HepG2 (cell line): Measurements from ENCODE around the gene AMZ1. TPM values are rescaled to one million over a fixed set of nuclear protein-coding genes. Genes with fewer than 3 reads are reported as not detected.

Experiments used
- ARNT2 ChIP-seq: sonication (generic); formaldehyde crosslinking; IDR thresholded peaks from 2 replicates; pipeline ENCODE4 v1.8.0; 2022; ENCODE audit warnings: mild to moderate bottlenecking, low read depth, missing genetic modification reagents, moderate library complexity
- CBX1 ChIP-seq: IDR thresholded peaks from one replicate; pipeline ENCODE4 v1.6.1; 2016; ENCODE audit warnings: antibody characterized with exemption, low read depth
- EEA1 ChIP-seq: sonication (generic); formaldehyde crosslinking; IDR thresholded peaks from 2 replicates; pipeline ENCODE4 v1.5.1; 2020; ENCODE audit warnings: mild to moderate bottlenecking, missing genetic modification reagents, borderline replicate concordance
- HNRNPL ChIP-seq: fragments of 200-400 bp; formaldehyde crosslinking; IDR thresholded peaks from 2 replicates; pipeline ENCODE4 v1.6.1; 2017; ENCODE audit warnings: mild to moderate bottlenecking, low read depth, low read length
- MTF2 ChIP-seq: sonication (generic); formaldehyde crosslinking; IDR thresholded peaks from 2 replicates; pipeline ENCODE4 v1.5.0; 2020; ENCODE audit warnings: missing genetic modification reagents, borderline replicate concordance
- NFE2 ChIP-seq: sonication (generic); formaldehyde crosslinking; IDR thresholded peaks from 2 replicates; pipeline ENCODE4 v1.4.0; 2020; ENCODE audit warnings: missing genetic modification reagents
- NFKB2 ChIP-seq: sonication (generic); formaldehyde crosslinking; IDR thresholded peaks from 2 replicates; pipeline ENCODE4 v1.4.0; 2020; ENCODE audit warnings: missing genetic modification reagents, borderline replicate concordance
- PHF20 ChIP-seq: sonication (generic); formaldehyde crosslinking; IDR thresholded peaks from 2 replicates; pipeline ENCODE4 v1.5.0; 2020; ENCODE audit warnings: mild to moderate bottlenecking, missing genetic modification reagents
- STAG1 ChIP-seq: sonication (generic); formaldehyde crosslinking; IDR thresholded peaks from 2 replicates; pipeline ENCODE4 v1.4.0; 2020; ENCODE audit warnings: missing genetic modification reagents
- TOPORS ChIP-seq: sonication (generic); formaldehyde crosslinking; IDR thresholded peaks from 2 replicates; pipeline ENCODE4 v1.8.0; 2023; ENCODE audit warnings: mild to moderate bottlenecking, missing genetic modification reagents
- ZEB1 ChIP-seq: IDR thresholded peaks from 2 replicates; pipeline ENCODE4 v1.6.1; 2012; ENCODE audit warnings: mild to moderate bottlenecking, low read depth, inconsistent platforms; ENCODE audit not compliant: insufficient replicate concordance
- ZNF263 ChIP-seq: sonication (generic); formaldehyde crosslinking; IDR thresholded peaks from 2 replicates; pipeline ENCODE4 v1.4.0; 2020; ENCODE audit warnings: missing genetic modification reagents
- ZNF264 ChIP-seq: sonication (generic); formaldehyde crosslinking; IDR thresholded peaks from 2 replicates; pipeline ENCODE4 v1.4.0; 2020; ENCODE audit warnings: missing genetic modification reagents
- ZNF3 ChIP-seq: IDR thresholded peaks from 2 replicates; pipeline ENCODE4 v1.7.0; 2017; ENCODE audit warnings: inconsistent platforms
- ZNF30 ChIP-seq: sonication (generic); formaldehyde crosslinking; IDR thresholded peaks from 2 replicates; pipeline ENCODE4 v1.5.0; 2020; ENCODE audit warnings: mild to moderate bottlenecking, missing genetic modification reagents
- ZNF530 ChIP-seq: sonication (generic); formaldehyde crosslinking; IDR thresholded peaks from 2 replicates; pipeline ENCODE4 v1.5.0; 2020; ENCODE audit warnings: low read depth, mild to moderate bottlenecking, missing genetic modification reagents
- ZNF780A ChIP-seq: sonication (generic); formaldehyde crosslinking; IDR thresholded peaks from 2 replicates; pipeline ENCODE4 v1.8.0; 2022; ENCODE audit warnings: mild to moderate bottlenecking, missing genetic modification reagents, moderate library complexity
- ZNF83 ChIP-seq: sonication (generic); formaldehyde crosslinking; IDR thresholded peaks from 2 replicates; pipeline ENCODE4 v1.4.0; 2020; ENCODE audit warnings: missing genetic modification reagents, mild to moderate bottlenecking, borderline replicate concordance
- ZNF879 ChIP-seq: sonication (generic); formaldehyde crosslinking; IDR thresholded peaks from 2 replicates; pipeline ENCODE4 v1.8.1; 2023; ENCODE audit warnings: missing genetic modification reagents
- ZSCAN20 ChIP-seq: sonication (generic); formaldehyde crosslinking; IDR thresholded peaks from 2 replicates; pipeline ENCODE4 v1.4.0; 2020; ENCODE audit warnings: missing genetic modification reagents, mild to moderate bottlenecking, borderline replicate concordance
- polyA plus RNA-seq, 8 experiments: library from polyadenylated mRNA; depleted of rRNA in 3 of 8; stranded (reverse) in 7 of 8; unstranded in 1 of 8; fragments of >200 nt; fragmentation: Illumina TruSeq in 4 of 8; extraction: Trizol in 4 of 8; gene quantifications; 2 replicates each; pipeline versions ENCODE4 v1.2.1 to v1.2.3, GENCODE V29; 2011 to 2016; ENCODE audit warnings: low read depth in 4 of 8, missing spikeins in 1 of 8, mixed read lengths in 1 of 8; ENCODE audit not compliant: insufficient read depth in 1 of 8
- total RNA-seq, 5 experiments: library from RNA; depleted of rRNA; stranded (reverse); fragments of >200 nt; fragmentation: Illumina TruSeq; extraction: Trizol; gene quantifications; 2 replicates each; pipeline ENCODE4 v1.2.3, GENCODE V29; 2016; ENCODE audit warnings: low read depth in 1 of 5
- TF ChIP-seq, protein P1 (sequence below): sonication (generic); formaldehyde crosslinking; IDR thresholded peaks from 2 replicates; pipeline ENCODE4 v1.8.0; 2023; ENCODE audit warnings: mild to moderate bottlenecking, missing genetic modification reagents
- TF ChIP-seq, protein P2 (sequence below): sonication (generic); formaldehyde crosslinking; IDR thresholded peaks from 2 replicates; pipeline ENCODE4 v1.5.0; 2020; ENCODE audit warnings: mild to moderate bottlenecking, missing genetic modification reagents, moderate library complexity
- TF ChIP-seq, protein P3 (sequence below): sonication (generic); formaldehyde crosslinking; IDR thresholded peaks from 2 replicates; pipeline ENCODE4 v1.9.0; 2021; ENCODE audit warnings: missing genetic modification reagents, borderline replicate concordance
- TF ChIP-seq, protein P4 (sequence below): sonication (generic); formaldehyde crosslinking; IDR thresholded peaks from 2 replicates; pipeline ENCODE4 v1.4.0; 2020; ENCODE audit warnings: missing genetic modification reagents

Gene AMZ1
- total and polyA plus RNA-seq, 2 of the 13 experiments (the other 11 are each of a cell fraction or from before 2014, with no cell fraction given): 0.03 TPM; not detected in 1

DNA sequence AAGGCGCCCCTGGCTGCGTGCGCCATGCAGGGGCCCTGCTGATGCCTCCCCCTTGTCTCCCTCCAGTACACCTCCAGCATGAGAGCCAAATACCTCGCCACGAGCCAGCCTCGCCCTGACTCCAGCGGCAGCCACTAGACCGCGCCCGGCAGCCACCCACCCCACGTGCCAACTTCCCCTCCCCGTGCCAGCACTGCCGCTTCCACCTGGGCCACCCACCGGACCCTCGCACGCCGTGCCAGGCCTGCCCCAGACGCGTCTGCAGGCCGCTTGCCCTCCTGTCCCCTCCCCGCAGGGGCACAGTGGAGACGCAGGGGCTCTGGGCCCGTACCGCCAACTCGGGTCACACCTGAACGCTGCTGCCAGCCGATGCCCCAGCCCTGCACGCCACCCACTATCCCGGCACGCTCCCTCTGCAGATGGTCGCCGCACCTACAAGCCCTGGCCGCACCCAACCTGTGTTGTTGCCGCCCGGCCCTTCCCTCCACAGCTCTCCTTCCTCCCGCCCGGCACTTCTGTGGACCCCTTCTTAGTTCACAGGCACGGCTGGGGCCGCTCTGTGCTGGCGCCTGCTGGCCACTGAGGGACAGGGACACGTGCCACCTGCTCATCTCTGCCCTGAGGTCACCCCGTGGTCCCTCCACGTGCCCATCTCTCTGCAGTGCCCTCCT is 26.3 kb upstream of the AMZ1 start (continued):
- TF ChIP-seq, protein P1, sequence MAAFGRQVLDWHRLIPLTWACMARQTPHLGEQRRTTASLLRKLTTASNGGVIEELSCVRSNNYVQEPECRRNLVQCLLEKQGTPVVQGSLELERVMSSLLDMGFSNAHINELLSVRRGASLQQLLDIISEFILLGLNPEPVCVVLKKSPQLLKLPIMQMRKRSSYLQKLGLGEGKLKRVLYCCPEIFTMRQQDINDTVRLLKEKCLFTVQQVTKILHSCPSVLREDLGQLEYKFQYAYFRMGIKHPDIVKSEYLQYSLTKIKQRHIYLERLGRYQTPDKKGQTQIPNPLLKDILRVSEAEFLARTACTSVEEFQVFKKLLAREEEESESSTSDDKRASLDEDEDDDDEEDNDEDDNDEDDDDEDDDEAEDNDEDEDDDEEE (CRISPR knock-in tag): no peak
- TF ChIP-seq ZNF780A (CRISPR knock-in tag) (no peak), STAG1 (CRISPR knock-in tag) (peak; percentile 13; the same call in 1 of the 2 replicates), CBX1 (no peak), ZNF83 (CRISPR knock-in tag) (no peak), ZEB1 (no peak), EEA1 (CRISPR knock-in tag) (no peak), PHF20 (CRISPR knock-in tag) (no peak), MTF2 (CRISPR knock-in tag) (no peak), ZNF3 (CRISPR knock-in tag) (no peak), TOPORS (CRISPR knock-in tag) (no peak), ZNF879 (CRISPR knock-in tag) (no peak), ZNF263 (no peak), ARNT2 (CRISPR knock-in tag) (no peak), NFE2 (no peak), HNRNPL (peak; percentile 85), NFKB2 (no peak), ZNF530 (CRISPR knock-in tag) (no peak), ZNF30 (0 out of 2 replicates have a peak, but pooled peaks have one; percentile 23), ZNF264 (CRISPR knock-in tag) (no peak), ZSCAN20 (CRISPR knock-in tag) (no peak)
- TF ChIP-seq, protein P2, sequence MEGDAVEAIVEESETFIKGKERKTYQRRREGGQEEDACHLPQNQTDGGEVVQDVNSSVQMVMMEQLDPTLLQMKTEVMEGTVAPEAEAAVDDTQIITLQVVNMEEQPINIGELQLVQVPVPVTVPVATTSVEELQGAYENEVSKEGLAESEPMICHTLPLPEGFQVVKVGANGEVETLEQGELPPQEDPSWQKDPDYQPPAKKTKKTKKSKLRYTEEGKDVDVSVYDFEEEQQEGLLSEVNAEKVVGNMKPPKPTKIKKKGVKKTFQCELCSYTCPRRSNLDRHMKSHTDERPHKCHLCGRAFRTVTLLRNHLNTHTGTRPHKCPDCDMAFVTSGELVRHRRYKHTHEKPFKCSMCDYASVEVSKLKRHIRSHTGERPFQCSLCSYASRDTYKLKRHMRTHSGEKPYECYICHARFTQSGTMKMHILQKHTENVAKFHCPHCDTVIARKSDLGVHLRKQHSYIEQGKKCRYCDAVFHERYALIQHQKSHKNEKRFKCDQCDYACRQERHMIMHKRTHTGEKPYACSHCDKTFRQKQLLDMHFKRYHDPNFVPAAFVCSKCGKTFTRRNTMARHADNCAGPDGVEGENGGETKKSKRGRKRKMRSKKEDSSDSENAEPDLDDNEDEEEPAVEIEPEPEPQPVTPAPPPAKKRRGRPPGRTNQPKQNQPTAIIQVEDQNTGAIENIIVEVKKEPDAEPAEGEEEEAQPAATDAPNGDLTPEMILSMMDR: peak; percentile 28; the same call in 1 of the 2 replicates
- TF ChIP-seq, protein P3, sequence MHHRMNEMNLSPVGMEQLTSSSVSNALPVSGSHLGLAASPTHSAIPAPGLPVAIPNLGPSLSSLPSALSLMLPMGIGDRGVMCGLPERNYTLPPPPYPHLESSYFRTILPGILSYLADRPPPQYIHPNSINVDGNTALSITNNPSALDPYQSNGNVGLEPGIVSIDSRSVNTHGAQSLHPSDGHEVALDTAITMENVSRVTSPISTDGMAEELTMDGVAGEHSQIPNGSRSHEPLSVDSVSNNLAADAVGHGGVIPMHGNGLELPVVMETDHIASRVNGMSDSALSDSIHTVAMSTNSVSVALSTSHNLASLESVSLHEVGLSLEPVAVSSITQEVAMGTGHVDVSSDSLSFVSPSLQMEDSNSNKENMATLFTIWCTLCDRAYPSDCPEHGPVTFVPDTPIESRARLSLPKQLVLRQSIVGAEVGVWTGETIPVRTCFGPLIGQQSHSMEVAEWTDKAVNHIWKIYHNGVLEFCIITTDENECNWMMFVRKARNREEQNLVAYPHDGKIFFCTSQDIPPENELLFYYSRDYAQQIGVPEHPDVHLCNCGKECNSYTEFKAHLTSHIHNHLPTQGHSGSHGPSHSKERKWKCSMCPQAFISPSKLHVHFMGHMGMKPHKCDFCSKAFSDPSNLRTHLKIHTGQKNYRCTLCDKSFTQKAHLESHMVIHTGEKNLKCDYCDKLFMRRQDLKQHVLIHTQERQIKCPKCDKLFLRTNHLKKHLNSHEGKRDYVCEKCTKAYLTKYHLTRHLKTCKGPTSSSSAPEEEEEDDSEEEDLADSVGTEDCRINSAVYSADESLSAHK (CRISPR knock-in tag): no peak
- TF ChIP-seq, protein P4, sequence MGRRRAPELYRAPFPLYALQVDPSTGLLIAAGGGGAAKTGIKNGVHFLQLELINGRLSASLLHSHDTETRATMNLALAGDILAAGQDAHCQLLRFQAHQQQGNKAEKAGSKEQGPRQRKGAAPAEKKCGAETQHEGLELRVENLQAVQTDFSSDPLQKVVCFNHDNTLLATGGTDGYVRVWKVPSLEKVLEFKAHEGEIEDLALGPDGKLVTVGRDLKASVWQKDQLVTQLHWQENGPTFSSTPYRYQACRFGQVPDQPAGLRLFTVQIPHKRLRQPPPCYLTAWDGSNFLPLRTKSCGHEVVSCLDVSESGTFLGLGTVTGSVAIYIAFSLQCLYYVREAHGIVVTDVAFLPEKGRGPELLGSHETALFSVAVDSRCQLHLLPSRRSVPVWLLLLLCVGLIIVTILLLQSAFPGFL (CRISPR knock-in tag): no peak
